Fibroblast of the aortic adventitia (primary cell): ENCODE data around the gene NFIB. TPM values are rescaled to one million over a fixed set of nuclear protein-coding genes. Genes with fewer than 3 reads are reported as not detected.

Experiments used
- DNase-seq: peaks from one replicate; pipeline ENCODE4 v3.0.0-alpha.2; 2010; ENCODE audit warnings: low read depth
- H3K4me3 ChIP-seq: 2 replicates; pipeline ENCODE4 v1.5.1; 2011; ENCODE audit warnings: low read depth, mild to moderate bottlenecking, control low read depth, low read length, moderate library complexity
- CTCF ChIP-seq: IDR thresholded peaks from 2 replicates; pipeline ENCODE4 v1.5.1; 2011; ENCODE audit warnings: mild to moderate bottlenecking, low read length, control low read depth, inconsistent platforms; ENCODE audit not compliant: insufficient read depth
- total RNA-seq: library from RNA; depleted of rRNA; stranded (reverse); fragments of >200 nt; gene quantifications from 2 replicates; pipeline ENCODE4 v1.2.3, GENCODE V29; 2012; ENCODE audit warnings: low replicate concordance

Gene NFIB
- total RNA-seq, 1 donor = 111 TPM

- TF ChIP-seq CTCF = no peak
These were observed 35.2 kb upstream of the NFIB start for GRCh38 chr9:14349146-14349446.

GRCh38 chr9:14348373-14349145 lies 34.6 kb upstream of the NFIB start:
- TF ChIP-seq CTCF = no peak
- H3K4me3 ChIP-seq = peak overlapping the region; percentile 65
- DNase-seq = peak; percentile 52

More at GRCh38 chr9:14349146-14349446, 35.2 kb upstream of the NFIB start:
- H3K4me3 ChIP-seq = peak overlapping the region; percentile 65
- no peak for DNase-seq

GRCh38 chr9:14348123-14348372 lies 34.1 kb upstream of the NFIB start:
- DNase-seq = peak; percentile 58
- no peak for TF ChIP-seq CTCF
- peak overlapping the region; percentile 65 for H3K4me3 ChIP-seq

- peak; percentile 61 for DNase-seq
- peak; percentile 22 for TF ChIP-seq CTCF
- peak overlapping the region; percentile 65 for H3K4me3 ChIP-seq
These were observed 33.6 kb upstream of the NFIB start for GRCh38 chr9:14347406-14348122.

- peak overlapping the region; percentile 65 for H3K4me3 ChIP-seq
- no peak for DNase-seq
- TF ChIP-seq CTCF = no peak
These were observed 33.0 kb upstream of the NFIB start for GRCh38 chr9:14346811-14347405.

GRCh38 chr9:14346231-14346791 lies 32.4 kb upstream of the NFIB start:
- DNase-seq = no peak
- H3K4me3 ChIP-seq = no peak overlapping the region
- no peak for TF ChIP-seq CTCF
